ENCODE data around the gene MARVELD3. TPM values are rescaled to one million over a fixed set of nuclear protein-coding genes. Genes with fewer than 3 reads are reported as not detected.
"Not testable (repeated sequence)": the region's sequence is repeated elsewhere in the genome, so short reads cannot be mapped to it uniquely, and the experiment has no call there.

Gene MARVELD3
- not detected for total RNA-seq
- long read RNA-seq: 0 reads

GRCh38 chr16:71626018-71626857 is at the start of gene MARVELD3:
TSS of gene MARVELD3 (plus strand) at chr16:71626184. CDS start at chr16:71626230, 46 bp downstream.
- ATAC-seq (peak; percentile 38 to 40), DNase-seq (no peak)
- intact Hi-C loops (cut with DNase I): no loop called here

GRCh38 chr16:71576971-71577370 is 49.0 kb upstream of the MARVELD3 start, which contains the start of gene TAT:
TSS of gene TAT (minus strand) at chr16:71577092. CDS start at chr16:71576415, 677 bp downstream.
- no peak for DNase-seq
- no peak for ATAC-seq
- intact Hi-C loops (cut with DNase I): no loop called here

- intact Hi-C loops (cut with DNase I); ATAC-seq; DNase-seq: not testable (repeated sequence)
These were observed 43.5 kb upstream of the MARVELD3 start for GRCh38 chr16:71582553-71582848.

- intact Hi-C loops (cut with DNase I): no loop called here
- no peak for DNase-seq
- ATAC-seq: no peak
These were observed 41.3 kb upstream of the MARVELD3 start for GRCh38 chr16:71584543-71585317.

DNA sequence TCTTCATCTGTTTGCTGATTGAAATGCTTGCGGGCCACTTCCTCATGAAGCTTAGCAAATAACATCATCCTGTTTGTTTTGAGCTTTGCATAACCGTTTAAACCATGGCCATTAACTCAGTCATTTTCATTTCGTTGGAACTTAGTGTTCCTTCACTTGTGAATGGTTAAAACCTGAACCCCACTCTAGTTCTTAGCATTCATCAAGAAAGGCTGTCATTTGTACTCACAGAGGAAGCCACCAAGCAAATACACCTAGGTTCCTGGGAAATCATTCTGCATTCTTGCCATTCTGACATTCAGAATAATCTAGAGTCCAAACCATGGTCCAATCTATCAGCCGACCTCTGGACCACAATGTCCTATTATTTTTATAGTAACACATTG is 40.7 kb upstream of the MARVELD3 start:
- ATAC-seq (no peak), DNase-seq (no peak)
- intact Hi-C loops (cut with DNase I): no loop called here

DNA sequence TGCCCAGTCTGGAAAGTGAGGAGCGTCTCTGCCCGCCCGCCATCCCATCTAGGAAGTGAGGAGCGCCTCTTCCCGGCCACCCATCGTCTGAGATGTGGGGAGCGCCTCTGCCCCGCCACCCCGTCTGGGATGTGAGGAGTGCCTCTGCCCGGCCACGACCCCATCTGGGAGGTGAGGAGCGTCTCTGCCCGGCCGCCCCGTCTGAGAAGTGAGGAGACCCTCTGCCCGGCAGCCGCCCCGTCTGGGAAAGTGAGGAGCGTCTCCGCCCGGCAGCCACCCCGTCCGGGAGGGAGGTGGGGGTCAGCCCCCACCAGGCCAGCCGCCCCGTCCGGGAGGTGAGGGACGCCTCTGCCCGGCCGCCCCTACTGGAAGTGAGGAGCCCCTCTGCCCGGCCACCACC is 36.6 kb upstream of the MARVELD3 start:
- DNase-seq; ATAC-seq; intact Hi-C loops (cut with DNase I): not testable (repeated sequence)

DNA sequence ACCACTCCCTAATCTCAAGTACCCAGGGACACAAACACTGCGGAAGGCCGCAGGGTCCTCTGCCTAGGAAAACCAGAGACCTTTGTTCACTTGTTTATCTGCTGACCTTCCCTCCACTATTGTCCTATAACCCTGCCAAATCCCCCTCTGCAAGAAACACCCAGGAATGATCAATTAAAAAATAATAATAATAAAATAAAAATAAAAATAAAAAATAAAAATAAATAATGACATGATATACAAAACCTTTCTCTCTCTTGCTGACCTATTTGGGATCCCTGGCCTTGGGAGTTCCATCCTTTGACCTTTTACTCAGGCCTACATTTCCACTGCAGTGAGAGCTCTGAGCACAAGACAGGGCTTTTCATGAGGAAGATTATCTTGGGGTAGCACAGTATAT is 35.9 kb upstream of the MARVELD3 start:
- intact Hi-C loops (cut with DNase I); DNase-seq; ATAC-seq: not testable (repeated sequence)

DNA sequence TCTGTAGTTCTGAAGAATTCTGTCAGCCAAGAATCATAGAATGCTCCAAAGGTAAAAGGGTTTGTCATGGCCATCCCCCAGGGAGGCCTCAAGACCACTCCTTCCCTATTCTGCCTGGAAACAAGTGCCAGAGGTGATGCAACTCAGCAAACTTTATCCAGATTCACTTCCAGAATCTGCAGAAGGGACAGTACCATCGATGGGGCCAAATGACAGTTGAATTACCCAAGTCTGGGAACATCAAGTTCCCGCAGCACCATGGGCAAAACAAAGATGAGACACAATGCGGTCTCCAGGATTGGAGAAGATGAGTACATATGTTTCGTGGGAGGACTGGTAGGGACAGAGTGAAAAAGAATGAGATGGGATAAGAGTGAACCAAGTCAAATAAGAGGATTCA is 35.4 kb upstream of the MARVELD3 start:
- intact Hi-C loops (cut with DNase I): no loop called here
- no peak for DNase-seq

GRCh38 chr16:71591917-71592316 is 34.1 kb upstream of the MARVELD3 start:
- intact Hi-C loops (cut with DNase I): no loop called here
- ATAC-seq (no peak), DNase-seq (no peak)

More for the DNA sequence above, 35.4 kb upstream of the MARVELD3 start:
- no peak for ATAC-seq

- intact Hi-C loops (cut with DNase I): no loop called here
- ATAC-seq: no peak
These were observed 32.7 kb upstream of the MARVELD3 start for GRCh38 chr16:71593048-71593999.

GRCh38 chr16:71594000-71594646 is 31.9 kb upstream of the MARVELD3 start:
- no peak for ATAC-seq
- DNase-seq: no peak
- intact Hi-C loops (cut with DNase I): no loop called here

More at GRCh38 chr16:71593048-71593999, 32.7 kb upstream of the MARVELD3 start:
- no peak for DNase-seq

DNA sequence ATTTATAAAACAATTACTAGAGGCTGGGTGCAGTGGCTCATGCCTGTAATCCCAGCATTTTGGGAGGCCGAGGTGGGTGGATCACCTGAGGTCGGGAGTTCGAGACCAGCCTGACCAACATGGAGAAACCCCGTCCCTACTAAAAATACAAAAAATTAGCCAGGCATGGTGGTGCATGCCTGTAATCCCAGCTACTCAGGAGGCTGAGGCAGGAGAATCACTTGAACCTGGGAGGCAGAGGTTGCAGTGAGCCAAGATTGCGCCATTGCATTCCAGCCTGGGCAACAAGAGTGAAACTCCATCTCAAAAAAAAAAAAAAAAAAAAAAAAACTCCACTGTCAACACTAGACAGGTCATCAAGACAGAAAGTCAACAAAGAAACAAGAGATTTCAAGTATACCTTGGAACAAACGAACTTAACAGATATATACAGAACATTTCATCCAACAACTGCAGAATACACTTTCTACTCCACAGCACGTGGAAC is 30.6 kb upstream of the MARVELD3 start:
- DNase-seq; intact Hi-C loops (cut with DNase I); ATAC-seq: not testable (repeated sequence)

GRCh38 chr16:71598426-71598825 is 27.6 kb upstream of the MARVELD3 start:
- intact Hi-C loops (cut with DNase I); ATAC-seq; DNase-seq: not testable (repeated sequence)

DNA sequence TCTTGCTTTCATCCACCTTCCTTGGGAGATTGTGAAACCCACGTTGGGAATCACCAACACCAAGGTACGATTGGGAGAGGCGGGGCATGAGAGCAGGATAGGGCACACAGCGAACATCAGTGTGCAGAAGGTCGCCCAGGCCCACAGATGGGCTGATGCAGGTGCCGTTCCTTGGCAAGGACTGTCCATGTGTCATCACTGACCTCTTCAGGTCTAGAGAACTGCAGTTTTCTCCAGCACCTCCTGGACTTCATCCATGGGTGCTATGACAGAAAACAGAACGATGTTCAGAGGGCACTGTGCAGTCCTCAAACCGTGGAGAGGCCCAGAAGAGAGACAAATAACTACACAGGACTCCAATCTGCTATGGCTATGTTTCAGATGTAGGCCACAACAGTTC is 25.2 kb upstream of the MARVELD3 start:
- intact Hi-C loops (cut with DNase I): no loop called here
- ATAC-seq (no peak), DNase-seq (no peak)

DNA sequence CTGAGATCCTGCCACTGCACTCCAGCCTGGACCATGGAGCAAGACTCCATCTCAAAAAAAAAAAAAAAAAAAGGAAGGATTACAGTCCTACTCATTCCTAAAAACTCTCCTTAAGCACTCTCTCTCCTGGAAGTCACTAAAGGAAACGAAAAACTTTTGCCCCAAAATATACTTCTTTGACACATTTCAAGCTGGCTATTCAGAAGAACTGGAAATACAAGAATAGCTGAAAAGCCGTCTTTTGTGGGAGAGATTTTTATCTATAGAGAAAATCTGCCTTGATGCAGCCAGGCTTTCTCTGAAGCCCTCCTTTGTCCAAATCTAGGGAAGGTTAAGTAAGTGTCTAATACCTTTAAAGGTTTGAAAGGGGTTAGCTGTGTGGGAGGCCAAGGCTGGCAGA is 16.9 kb upstream of the MARVELD3 start:
- intact Hi-C loops (cut with DNase I): no loop called here
- DNase-seq: no peak

DNA sequence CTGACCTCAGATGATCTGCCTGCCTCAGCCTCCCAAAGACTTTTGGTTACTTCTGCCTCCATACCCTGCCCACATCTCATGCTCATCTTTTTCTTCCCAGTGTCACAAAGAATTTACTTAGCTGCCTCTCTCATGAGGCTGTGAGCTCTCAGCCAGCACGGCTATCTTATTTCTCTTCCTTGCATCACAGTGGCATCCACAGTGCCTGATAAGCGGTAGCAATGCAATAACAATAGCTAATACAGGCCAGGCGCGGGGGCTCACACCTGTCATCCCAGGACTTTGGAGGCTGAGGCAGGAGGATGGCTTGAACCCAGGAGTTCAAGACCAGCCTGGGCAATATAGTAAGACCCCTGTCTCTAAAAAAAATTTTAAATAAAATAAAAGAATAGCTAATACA is 15.5 kb upstream of the MARVELD3 start:
- intact Hi-C loops (cut with DNase I): no loop called here

More for the DNA sequence above, 16.9 kb upstream of the MARVELD3 start:
- ATAC-seq: no peak

GRCh38 chr16:71610936-71611871 is 14.8 kb upstream of the MARVELD3 start:
- ATAC-seq (peak; percentile 78 to 91), DNase-seq (peak; percentile 72)
- intact Hi-C loops (cut with DNase I): no loop called here

More for the DNA sequence above, 15.5 kb upstream of the MARVELD3 start:
- no peak for DNase-seq
- ATAC-seq: no peak
